HG03457 (cell line): Measurements from ENCODE around the gene PLD5.
A peak's percentile ranks its signal among the peaks of the same experiment; 100 is the strongest.
"Not testable (repeated sequence)": the region's sequence is repeated elsewhere in the genome, so short reads cannot be mapped to it uniquely, and the experiment has no call there.

Experiments used
- ATAC-seq: cut with Tn5 transposase; IDR thresholded peaks from one replicate; pipeline ENCODE4 v1.9.1; 2021; ENCODE audit warnings: moderate number of reproducible peaks; ENCODE audit not compliant: unreplicated experiment

The PLD5 gene

GRCh38 chr1:242506724-242507123, 17.8 kb downstream of the PLD5 start:
- ATAC-seq: no peak

GRCh38 chr1:242489545-242489944, 35.0 kb downstream of the PLD5 start:
- no peak for ATAC-seq

- no peak for ATAC-seq
Observed at GRCh38 chr1:242477944-242478343, 46.6 kb downstream of the PLD5 start.

GRCh38 chr1:242470774-242471173, 53.7 kb downstream of the PLD5 start:
- ATAC-seq: no peak

- ATAC-seq: no peak
Observed at GRCh38 chr1:242468784-242469183, 55.7 kb downstream of the PLD5 start.

GRCh38 chr1:242467556-242468145, 56.8 kb downstream of the PLD5 start:
- peak; percentile 65 for ATAC-seq

GRCh38 chr1:242462867-242463266, 61.6 kb downstream of the PLD5 start:
- ATAC-seq: no peak

GRCh38 chr1:242459740-242460139, 64.8 kb downstream of the PLD5 start:
- not testable (repeated sequence) for ATAC-seq

- no peak for ATAC-seq
Observed at GRCh38 chr1:242456726-242457269, 67.7 kb downstream of the PLD5 start.

GRCh38 chr1:242455052-242455361, 69.5 kb downstream of the PLD5 start:
- no peak for ATAC-seq

- no peak for ATAC-seq
Observed at GRCh38 chr1:242454262-242455051, 70.0 kb downstream of the PLD5 start.

- no peak for ATAC-seq
Observed at GRCh38 chr1:242452573-242452972, 71.9 kb downstream of the PLD5 start.

GRCh38 chr1:242449661-242450060, 74.8 kb downstream of the PLD5 start:
- ATAC-seq: no peak

- ATAC-seq: no peak
Observed at GRCh38 chr1:242448910-242449645, 75.4 kb downstream of the PLD5 start.

- ATAC-seq: no peak
Observed at GRCh38 chr1:242447689-242448088, 76.8 kb downstream of the PLD5 start.

GRCh38 chr1:242440757-242441156, 83.7 kb downstream of the PLD5 start:
- no peak for ATAC-seq

GRCh38 chr1:242435200-242435599, 89.3 kb downstream of the PLD5 start:
- no peak for ATAC-seq

- ATAC-seq: no peak
Observed at GRCh38 chr1:242432491-242433095, 91.9 kb downstream of the PLD5 start.

GRCh38 chr1:242431786-242432185, 92.7 kb downstream of the PLD5 start:
- ATAC-seq: no peak

GRCh38 chr1:242430956-242431355, 93.5 kb downstream of the PLD5 start:
- ATAC-seq: no peak

- no peak for ATAC-seq
Observed at GRCh38 chr1:242428399-242429190, 95.9 kb downstream of the PLD5 start.
